ENCODE data around the gene SLC35D3. TPM values are rescaled to one million over a fixed set of nuclear protein-coding genes. Genes with fewer than 3 reads are reported as not detected.

SLC35D3 gene
- total RNA-seq, 1 donor from 2014 or later, result 0.58 TPM

DNA sequence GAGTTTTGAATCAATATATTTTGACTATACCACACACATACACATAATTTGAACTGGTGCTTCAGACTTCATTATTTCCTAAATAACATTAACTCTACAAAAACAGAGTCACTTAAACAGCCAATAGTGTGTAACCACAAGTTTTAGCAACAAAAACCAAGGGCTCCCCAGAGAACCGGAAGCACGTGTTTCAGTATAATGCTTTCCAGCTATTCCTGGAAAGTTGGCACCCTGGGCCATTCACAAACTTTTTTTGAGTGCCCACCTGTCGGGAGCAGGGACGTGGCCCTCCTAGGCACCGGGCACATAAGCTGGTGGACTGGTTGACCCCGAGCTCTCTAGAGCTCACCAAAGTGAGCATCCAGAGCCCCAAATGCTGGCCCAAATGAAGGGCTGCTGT, 1.9 kb upstream of the SLC35D3 start:
- Histone ChIP-seq H2AFZ (replicated peaks) (no peak overlapping the region), H3K4me3 (peak overlapping the region; percentile 56), H3K9ac (no peak overlapping the region), H3K4me2 (peak overlapping the region; percentile 90), H3K4me1 (no peaks in the 10 kb centered on the region), H3K27me3 (peaks cover 73% of the 10 kb centered on the region), H3K36me3 (no peaks in the 10 kb centered on the region), H3K27ac (no peak overlapping the region), H4K20me1 (ENCODE audit: low read depth) (peaks cover 6% of the 10 kb centered on the region), H3K9me3 (ENCODE audit: low read depth) (no peaks in the 10 kb centered on the region), H3K79me2 (ENCODE audit: low read depth) (no peaks in the 10 kb centered on the region), H3F3A (ENCODE audit: low read depth) (no peaks in the 10 kb centered on the region)
- Mint-ChIP-seq H3K4me1 (peaks cover 6% of the 10 kb centered on the region), H3K9me3 (peaks cover 4% of the 10 kb centered on the region), H3K27ac (no peak overlapping the region), H3K36me3 (no peaks in the 10 kb centered on the region), H3K27me3 (ENCODE audit: insufficient read depth, low read depth) (peaks cover 25% of the 10 kb centered on the region), H3K4me3 (peak overlapping the region; percentile 84)
- DNase-seq (ENCODE audit: low spot score), result peak; percentile 4
- TF ChIP-seq CTCF (IDR thresholded peaks at IDR 0.05), result no peak
- TF ChIP-seq EZH2phosphoT487 (IDR thresholded peaks at IDR 0.05), result no peak
- no peak for TF ChIP-seq EZH2 (IDR thresholded peaks at IDR 0.05)

- no peaks in the 10 kb centered on the region for H3K4me1 ChIP-seq
- TF ChIP-seq EZH2 (IDR thresholded peaks at IDR 0.05) (no peak), CTCF (IDR thresholded peaks at IDR 0.05) (no peak), EZH2phosphoT487 (IDR thresholded peaks at IDR 0.05) (no peak)
- H3K79me2 ChIP-seq (ENCODE audit: low read depth), result no peaks in the 10 kb centered on the region
- H3K4me3 ChIP-seq, result peak overlapping the region; percentile 56
- H3K4me1 Mint-ChIP-seq, result peaks cover 6% of the 10 kb centered on the region
- H4K20me1 ChIP-seq (ENCODE audit: low read depth), result peaks cover 6% of the 10 kb centered on the region
- peak overlapping the region; percentile 95 for H2AFZ ChIP-seq (replicated peaks)
- no peak overlapping the region for H3K27ac Mint-ChIP-seq
- no peaks in the 10 kb centered on the region for H3K9me3 ChIP-seq (ENCODE audit: low read depth)
- peaks cover 78% of the 10 kb centered on the region for H3K27me3 ChIP-seq
- no peak overlapping the region for H3K27ac ChIP-seq
- no peak overlapping the region for H3K9ac ChIP-seq
- peak overlapping the region; percentile 84 for H3K4me3 Mint-ChIP-seq
- no peaks in the 10 kb centered on the region for H3K36me3 Mint-ChIP-seq
- peaks cover 4% of the 10 kb centered on the region for H3K9me3 Mint-ChIP-seq
- H3K4me2 ChIP-seq, result peak overlapping the region; percentile 90
- H3K36me3 ChIP-seq, result no peaks in the 10 kb centered on the region
- peaks cover 27% of the 10 kb centered on the region for H3K27me3 Mint-ChIP-seq (ENCODE audit: insufficient read depth, low read depth)
- DNase-seq (ENCODE audit: low spot score), result peak; percentile 42
- no peaks in the 10 kb centered on the region for H3F3A ChIP-seq (ENCODE audit: low read depth)
These were observed 1.3 kb upstream of the SLC35D3 start for GRCh38 chr6:136920671-136921380.

GRCh38 chr6:136921381-136921935, 643 bp upstream of the SLC35D3 start:
- Histone ChIP-seq H3K36me3 (no peaks in the 10 kb centered on the region), H2AFZ (replicated peaks) (peak overlapping the region; percentile 95), H3K9me3 (ENCODE audit: low read depth) (no peaks in the 10 kb centered on the region), H4K20me1 (ENCODE audit: low read depth) (peaks cover 6% of the 10 kb centered on the region), H3K27me3 (peaks cover 79% of the 10 kb centered on the region), H3K79me2 (ENCODE audit: low read depth) (no peaks in the 10 kb centered on the region), H3K4me3 (peak overlapping the region; percentile 56), H3F3A (ENCODE audit: low read depth) (no peaks in the 10 kb centered on the region), H3K4me2 (peak overlapping the region; percentile 90), H3K27ac (no peak overlapping the region), H3K4me1 (no peaks in the 10 kb centered on the region), H3K9ac (no peak overlapping the region)
- Mint-ChIP-seq H3K36me3 (no peaks in the 10 kb centered on the region), H3K27me3 (ENCODE audit: insufficient read depth, low read depth) (peaks cover 28% of the 10 kb centered on the region), H3K27ac (no peak overlapping the region), H3K4me1 (peaks cover 6% of the 10 kb centered on the region), H3K4me3 (peak overlapping the region; percentile 84), H3K9me3 (peaks cover 4% of the 10 kb centered on the region)
- DNase-seq (ENCODE audit: low spot score), result peak; percentile 60
- TF ChIP-seq CTCF (IDR thresholded peaks at IDR 0.05) (peak; percentile 14), EZH2 (IDR thresholded peaks at IDR 0.05) (peak; percentile 80), EZH2phosphoT487 (IDR thresholded peaks at IDR 0.05) (peak; percentile 83)
